GM21381 (cell line): ENCODE measurements around the gene SUSD1.
A peak's percentile ranks its signal among the peaks of the same experiment; 100 is the strongest.
"Not testable (repeated sequence)": the region's sequence is repeated elsewhere in the genome, so short reads cannot be mapped to it uniquely, and the experiment has no call there.

ENCODE experiments used
- ATAC-seq: cut with Tn5 transposase; IDR thresholded peaks from one replicate; pipeline ENCODE4 v1.9.1; 2021; ENCODE audit warnings: mild to moderate bottlenecking, moderate library complexity; ENCODE audit not compliant: unreplicated experiment

Gene SUSD1

DNA sequence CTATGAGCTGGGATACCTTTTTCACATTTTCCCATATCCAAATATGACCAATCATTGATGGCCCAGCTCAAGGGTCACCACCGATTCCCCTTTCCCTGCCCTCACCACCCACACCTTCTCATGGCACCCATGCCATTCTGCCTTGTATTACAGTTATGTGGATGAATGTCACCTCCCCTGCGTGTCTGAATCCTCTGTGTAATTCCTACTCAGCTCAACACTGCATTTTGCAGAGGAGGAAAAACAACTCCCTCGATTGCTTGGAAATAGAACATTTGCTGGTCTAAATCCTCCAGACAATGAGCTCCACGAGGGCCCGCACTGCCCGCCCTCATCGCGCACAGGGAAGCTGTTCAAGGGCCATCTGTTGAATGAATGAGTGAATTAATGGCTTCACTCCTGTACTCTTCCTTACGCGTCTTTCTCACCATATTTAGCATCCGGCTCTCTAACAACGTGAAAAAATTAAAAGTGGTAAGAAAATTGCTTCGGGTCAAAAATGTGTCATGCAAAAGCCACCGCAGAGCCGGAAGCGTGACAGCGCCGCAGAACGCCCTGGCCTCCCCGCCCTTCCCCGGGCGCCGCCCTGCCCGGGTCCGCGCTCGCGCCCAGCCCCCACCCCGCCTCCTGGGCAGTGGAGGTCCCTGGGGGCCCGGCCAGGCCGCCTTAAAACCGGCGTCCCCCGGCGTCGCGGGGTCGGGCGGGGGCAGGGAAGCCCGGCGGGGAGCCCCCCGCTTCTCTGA, 704 bp downstream of the SUSD1 start:
- peak; percentile 76 for ATAC-seq

DNA sequence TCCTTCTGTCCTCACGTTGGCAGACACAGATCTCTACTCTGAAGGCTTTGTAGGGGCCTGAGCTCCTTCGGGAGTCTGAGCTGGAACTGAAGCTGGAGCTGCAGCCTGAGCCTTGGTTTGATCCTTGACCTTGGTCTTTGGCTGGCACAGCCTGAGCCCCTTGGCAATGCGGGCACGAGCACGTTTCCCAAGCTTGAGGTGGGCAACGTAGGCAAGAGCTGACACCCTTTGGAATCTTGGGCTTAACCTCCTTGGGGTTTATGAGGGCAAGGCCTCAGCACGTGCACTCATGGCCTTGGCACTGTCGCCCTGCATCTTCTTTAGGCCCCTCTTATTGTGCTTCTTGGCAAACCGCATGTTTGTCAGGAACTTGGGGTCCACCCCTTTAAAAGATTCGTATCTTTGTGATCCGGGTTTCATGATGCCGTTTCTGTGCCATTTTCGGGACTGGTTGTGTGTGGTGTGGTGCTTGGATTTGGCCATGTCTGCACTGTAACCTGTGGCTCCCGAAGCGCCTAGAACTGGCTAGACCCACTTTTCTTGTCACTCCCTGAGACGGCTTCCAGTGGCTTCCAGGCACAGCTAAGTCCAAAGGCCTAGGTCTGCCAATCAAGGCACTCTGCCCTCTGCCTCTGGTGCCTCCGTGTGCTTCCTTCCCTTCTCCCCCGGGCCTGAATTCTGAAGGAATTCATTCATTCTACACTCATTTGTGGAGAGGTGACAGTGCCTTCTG, 1.4 kb downstream of the SUSD1 start:
- ATAC-seq: no peak

DNA sequence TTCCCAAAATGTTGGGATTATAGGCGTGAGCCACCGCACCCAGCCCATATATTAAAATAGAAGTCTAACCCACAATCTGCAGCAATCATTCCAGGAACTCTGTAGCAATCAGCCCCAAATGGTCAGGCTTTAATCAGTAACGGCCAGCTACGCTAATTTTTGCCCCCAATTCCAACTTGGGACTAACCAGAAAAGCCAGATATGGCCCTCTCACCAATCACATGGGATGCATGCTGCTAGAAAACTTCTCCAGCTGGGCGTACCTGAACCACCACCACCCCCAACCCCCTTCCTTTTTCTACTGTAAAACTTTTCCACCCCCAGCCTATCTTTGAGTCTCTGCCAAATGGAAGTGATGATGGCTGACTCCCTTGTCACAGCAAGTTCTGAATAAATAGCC, 4.1 kb downstream of the SUSD1 start:
- ATAC-seq: no peak

DNA sequence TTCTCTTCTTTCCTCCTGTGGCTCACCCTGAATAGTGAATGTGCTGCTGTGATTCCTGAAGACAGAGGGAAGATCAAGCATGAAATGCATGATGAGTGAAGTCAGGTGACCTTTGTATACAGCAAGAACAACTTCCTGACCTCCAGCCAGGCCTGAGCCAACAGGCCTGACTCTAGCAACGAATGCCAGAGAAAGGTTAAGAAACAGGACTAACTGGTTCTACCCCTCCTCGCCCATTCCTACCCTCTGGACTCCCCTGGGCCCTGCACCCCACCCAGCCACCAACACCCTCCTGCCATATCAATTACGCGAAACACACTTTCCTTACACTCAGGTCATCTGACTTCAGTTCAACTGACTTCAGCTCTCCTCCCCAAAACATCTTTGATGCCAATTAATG, 4.9 kb downstream of the SUSD1 start:
- no peak for ATAC-seq

DNA sequence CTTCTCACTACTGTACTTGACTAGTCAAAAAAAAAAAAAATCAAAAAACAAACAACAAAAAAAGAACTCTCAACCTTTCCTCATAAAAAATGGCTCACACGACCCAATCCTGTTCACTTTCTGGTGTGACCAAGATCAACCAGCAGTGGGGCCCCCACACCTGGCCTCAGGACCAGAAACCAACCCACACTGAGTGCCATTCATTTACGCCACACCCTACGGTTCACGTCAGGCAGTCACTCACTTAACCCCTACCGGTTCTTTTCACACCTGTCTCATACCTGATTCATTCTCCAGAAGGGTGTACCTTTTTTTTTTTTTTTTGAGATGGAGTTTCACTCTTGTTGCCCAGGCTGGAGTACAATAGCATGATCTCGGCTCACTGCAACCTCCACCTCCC, 5.7 kb downstream of the SUSD1 start:
- ATAC-seq: no peak

DNA sequence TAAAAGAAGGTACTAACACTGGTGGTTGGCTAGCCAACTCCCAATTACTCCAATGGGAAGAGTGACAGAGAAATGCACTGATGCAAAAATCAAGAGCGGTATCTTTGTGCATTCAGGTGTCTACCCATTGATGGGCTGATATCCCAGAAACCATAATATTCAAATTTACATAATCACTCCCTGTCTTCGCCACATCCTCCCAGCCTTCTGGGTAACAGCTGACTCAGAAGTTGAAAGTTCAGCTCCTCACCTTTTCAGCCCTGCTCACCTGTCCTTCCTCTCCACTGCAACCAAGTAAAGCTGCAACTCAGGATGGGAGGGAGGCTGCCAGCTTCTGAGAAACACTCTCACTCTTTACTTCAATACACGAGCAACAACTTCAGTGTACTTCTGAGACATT, 6.9 kb downstream of the SUSD1 start:
- ATAC-seq: no peak

DNA sequence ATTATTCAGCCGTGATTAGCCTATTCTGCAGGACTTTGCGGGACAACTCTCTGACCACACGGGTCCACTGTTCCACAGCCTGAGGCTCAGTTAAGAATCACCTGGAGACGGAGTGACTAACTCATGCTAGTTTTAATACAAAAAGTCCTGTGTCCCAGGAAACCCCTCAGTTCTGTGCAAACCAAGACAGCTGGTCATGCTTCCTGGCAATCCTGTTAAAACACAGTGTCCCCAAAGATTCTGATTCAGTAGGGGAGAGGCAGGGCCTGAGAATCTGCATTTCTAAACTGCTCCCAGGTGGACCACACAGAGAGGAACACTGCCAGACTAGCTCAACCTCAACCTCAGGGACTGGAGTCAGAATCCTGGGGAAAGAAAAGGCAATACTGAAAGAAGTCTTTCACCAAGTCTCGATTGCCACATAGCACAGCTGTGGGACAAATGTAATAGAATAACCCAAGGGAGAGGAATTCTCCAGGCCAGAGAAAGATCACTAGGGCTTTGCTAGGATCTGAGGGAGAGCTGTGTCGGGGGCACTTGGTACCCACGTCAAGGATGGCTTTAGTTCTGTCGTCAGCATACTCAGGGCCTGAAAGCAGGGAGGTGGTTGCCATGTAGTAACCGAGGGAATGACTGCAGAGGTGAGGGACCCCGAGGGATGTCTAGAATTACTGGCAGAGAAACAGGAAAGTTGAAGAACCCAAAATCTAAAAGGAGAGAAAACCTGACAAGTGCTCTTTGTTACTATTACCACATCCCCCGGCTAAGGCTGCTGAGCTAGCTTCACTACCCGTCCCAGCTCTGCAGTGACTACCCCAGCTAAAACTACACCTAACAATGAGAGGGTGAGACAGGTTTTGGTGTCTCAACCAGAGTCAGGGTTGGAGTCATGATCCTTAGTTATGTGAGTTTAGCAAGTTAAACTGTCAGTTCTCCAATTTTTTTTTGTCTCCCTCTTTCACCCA, 8.6 kb downstream of the SUSD1 start:
- ATAC-seq: no peak

DNA sequence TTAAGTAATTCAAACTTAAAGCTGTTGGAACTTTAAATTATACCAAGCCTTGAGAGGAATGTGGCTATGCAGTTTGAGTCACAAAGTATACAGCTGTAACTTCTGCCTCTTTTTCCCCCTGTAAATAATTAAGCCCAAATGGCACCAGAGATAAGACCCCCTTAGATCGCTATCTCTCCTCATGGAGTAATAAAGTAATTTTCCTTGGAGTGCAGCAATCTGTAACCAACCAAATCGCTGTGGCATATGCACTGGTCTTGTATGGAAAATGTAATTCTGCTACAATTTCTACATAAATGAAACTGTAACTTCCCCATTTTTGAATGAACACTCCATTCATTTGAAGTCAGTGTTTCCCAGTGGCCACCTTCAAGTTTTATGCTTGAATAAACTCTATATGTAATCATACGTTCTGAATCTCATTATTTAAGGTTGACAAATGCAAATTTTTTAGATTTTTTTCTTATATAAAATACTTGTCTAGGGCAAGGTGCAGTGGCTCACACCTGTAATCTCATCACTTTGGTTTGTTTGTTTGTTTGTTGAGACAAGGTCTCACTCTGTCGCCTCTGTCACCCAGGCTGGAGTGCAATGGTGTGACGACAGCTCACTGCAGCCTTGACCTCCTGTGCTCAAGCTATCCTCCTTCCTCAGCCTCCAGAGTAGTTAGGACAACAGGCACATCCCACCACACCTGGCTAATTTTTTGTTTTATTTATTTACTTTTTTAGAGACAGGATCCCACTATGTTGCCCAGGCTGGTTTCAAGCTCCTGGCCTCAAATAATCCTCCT, 12.3 kb downstream of the SUSD1 start:
- peak; percentile 54 for ATAC-seq

DNA sequence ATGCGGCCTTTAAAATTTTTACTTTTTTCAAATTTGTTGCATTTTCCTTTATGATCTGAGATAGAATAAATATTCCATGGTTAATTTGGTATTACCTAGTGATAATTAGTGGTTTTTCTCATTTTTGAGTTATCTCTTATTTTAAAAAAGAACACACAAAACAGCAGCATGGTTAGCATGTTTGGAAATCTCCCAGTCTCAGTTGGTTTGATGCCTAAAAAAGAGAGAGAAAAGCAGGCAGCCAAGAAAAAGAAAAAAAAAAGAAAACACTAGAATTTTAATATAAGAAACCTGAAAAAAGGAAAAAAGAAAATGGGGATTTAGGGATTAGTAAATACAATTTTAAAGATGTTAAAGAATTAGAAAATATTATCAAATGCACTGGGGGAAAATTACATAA, 15.3 kb downstream of the SUSD1 start:
- ATAC-seq: no peak

DNA sequence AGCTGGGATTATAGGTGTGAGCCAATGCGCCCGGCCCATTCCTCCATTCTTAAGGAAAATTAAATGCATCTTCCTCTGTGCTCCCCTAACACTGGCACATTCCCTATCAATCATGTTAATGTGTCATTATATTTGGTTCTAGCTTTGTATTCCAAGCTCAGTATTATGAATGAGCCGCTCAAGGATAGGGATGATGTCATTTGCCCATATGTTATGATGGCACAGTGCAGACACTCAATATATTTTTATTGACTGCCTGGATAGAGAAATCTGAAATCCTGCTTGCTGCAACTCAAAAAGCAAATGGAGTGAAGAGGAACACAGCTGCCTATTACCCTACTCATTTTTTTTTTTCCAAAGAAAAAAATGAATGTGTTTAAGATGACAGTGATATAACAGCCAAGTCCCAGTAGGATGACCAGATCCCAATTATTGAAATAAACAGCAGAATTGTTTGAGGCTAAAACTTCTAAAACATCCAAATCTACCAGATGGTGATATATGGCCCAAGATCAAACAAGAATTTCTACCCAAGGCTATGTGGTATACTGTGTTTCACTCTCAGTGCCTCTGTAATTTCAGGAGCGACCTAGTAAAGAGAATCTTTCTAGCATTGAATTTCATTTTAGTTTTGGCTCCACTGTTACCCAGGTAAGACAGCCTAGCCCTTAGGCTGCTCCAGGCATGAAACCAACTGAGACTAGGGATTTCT, 16.3 kb downstream of the SUSD1 start:
- no peak for ATAC-seq

DNA sequence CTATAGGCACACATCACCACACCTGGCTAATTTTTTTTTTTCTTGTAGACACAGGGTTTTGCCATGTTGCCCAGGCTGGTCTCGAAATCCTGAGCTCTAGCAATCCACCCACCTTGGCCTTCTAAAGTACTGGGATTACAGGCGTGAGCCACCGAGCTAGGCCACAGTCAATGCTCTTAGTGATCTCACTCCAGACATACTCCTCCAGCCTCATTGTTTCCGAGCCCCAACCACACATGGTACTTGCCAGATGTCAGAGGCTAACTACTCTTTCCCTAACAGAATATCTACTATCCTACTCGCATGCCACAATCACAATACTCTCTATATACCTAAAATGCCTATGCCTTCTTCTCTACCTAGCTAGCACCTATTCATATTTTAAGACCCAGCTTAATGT, 17.1 kb downstream of the SUSD1 start:
- no peak for ATAC-seq

DNA sequence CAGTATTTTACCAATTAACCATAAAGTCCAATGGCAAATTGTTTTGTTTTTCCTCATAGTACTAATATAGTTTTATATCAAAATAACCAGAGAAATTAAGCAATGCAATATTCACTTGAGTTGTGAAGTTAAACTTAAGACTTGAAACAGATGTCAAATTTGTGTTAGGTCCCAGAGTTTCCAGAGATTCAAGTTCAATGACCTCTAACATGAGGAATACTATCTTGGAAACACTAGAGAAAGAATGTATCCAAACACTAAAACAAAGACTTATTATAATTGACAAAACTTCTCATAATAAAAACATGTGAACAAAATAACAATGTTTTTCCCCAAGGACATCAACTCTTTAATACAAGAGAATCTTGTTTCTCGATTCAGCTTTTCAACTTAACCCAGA, 18.0 kb downstream of the SUSD1 start:
- no peak for ATAC-seq

DNA sequence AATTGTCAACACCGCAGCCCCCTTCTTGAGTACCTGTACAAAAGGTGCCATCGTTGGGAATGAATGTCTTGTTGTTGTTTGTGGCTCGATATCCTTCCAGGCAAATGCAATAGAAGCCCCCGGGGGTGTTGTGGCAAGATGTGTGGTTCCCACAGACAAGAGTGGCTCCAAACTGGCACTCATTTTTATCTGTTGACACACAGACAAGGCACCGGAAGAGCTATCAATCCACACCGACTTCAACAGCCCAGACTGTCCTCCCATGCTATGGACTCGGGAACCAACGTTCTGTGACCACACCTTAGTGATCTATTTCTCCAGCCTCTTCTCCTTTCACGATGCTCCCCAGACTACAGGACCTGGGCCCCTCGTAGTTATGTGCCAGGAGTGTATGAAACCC, 25.9 kb downstream of the SUSD1 start:
- no peak for ATAC-seq

DNA sequence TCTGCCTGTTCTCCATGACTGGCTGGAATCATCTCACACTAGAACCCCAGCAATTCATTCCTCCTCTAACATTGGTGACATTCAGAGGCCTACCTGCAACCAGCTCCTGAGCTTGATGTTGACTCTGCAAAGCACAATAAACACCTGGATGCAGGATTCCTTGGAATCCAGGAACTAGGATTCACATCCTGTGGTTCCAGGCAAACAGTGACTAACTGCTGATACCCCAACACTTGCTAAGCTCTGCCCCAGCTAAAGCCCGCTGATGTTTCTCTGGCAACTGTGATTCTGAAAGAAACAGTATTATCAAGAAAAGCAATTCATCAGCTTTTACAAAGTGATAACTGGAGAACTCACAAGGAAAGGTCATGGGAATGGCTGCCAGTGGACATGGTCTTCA, 29.2 kb downstream of the SUSD1 start:
- no peak for ATAC-seq

DNA sequence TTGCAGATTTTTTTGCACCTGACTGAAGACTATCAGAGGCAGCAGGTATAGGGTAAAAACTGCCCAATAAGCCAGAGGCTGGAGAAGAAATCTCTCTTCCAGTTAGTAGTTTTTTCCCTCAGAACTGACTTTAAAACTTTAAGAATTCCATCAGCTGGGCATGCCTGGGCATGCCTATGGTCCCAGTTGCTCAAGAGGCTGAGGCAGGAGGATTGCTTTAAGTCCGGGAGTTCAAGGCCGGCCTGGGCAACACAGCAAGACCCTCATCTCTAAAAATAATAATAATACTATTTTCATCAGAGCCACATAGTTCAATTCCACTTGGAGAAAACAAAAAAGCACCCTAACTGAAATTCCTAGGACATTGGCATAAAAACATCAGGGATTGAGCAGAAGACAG, 30.3 kb downstream of the SUSD1 start:
- no peak for ATAC-seq

DNA sequence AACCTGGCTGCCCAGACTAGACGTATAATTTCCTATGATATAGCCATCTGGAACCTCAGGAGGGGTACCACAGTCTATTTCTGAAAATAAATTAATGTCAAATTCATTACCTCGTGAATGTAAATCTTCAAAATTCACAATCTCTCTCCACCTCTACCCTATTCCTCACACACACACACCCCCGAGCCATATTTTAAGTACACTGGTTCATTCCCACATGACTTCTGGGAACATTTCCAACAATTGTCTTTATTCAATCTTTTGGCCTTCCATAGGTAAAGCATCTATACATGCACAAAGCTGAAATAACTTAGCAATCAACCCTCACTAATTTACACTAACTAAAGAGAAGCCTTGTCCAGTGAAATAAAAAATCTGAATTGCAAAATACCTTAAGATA, 32.7 kb downstream of the SUSD1 start:
- no peak for ATAC-seq

DNA sequence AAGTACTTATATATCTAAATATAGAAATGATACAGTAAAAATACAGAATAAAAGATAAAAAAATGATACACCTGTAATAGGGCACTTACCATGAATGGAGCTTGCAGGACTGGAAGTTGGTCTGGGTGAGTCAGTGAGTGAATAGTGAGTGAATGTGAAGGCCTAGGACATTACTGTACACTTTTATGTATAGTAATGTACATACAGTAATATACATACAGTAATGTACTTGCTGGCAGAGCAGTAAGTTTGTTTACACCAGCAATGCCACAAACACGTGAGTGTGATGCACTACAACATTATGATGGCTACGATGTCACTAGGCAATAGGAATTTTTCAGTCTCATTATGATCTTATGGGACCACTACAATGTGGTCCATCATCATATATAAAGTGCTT, 34.2 kb downstream of the SUSD1 start:
- ATAC-seq: peak; percentile 16

DNA sequence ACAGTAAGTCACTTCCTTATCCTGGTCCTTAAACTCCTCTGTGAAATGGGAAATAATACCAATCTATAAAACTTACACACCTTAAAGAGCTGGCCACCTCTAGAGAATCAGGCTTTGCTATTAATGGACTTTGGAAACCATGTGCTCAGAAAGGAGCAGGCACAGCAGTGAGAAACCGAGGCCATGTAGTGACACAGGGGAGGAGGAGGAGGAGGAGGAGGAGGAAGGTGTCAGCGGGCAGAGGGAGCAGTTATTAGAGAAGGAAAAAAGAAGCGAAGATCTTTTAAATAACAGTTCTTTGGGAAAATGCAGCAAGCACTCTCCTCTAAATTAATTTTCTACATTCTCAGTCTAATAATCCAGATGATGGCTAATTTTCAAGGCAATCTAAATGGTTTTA, 38.0 kb downstream of the SUSD1 start:
- no peak for ATAC-seq

DNA sequence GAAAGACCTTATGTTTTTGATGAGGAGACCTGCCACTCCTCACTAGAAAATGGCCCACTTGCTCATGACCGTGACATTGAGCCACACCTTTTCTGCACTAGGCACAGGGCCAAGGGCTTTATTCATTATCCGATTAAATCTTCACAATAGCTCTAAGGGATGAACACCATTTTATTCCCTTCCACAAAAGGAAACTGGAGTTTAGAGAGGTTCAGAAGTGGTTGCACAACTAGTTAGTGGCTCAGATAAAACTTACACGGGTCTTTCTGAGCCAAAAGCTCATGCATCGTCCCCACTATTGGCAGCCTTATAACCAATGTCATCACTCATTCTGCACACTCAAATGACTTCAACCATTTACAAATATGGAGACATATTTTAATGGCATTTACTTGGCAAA, 39.4 kb downstream of the SUSD1 start:
- no peak for ATAC-seq

DNA sequence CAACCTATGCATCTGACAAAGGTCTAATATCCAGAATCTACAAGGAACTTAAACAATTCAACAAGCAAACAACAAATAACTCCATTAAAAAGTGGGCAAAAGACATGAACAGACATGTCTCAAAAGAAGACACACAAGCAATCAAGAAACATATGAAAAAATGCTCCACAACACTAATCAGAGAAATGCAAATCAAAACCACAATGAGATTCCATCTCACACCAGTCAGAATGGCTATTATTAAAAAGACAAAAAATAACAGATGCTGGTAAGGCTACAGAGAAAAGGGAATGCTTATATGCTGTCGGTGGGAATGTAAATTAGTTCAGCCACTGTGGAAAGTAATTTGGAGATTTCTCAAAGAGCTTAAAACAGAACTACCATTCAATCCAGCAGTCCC, 41.3 kb downstream of the SUSD1 start:
- ATAC-seq: not testable (repeated sequence)
